Measurements from ENCODE around the gene STOX1.
"Not testable (repeated sequence)": the region's sequence is repeated elsewhere in the genome, so short reads cannot be mapped to it uniquely, and the experiment has no call there.

The STOX1 gene

DNA sequence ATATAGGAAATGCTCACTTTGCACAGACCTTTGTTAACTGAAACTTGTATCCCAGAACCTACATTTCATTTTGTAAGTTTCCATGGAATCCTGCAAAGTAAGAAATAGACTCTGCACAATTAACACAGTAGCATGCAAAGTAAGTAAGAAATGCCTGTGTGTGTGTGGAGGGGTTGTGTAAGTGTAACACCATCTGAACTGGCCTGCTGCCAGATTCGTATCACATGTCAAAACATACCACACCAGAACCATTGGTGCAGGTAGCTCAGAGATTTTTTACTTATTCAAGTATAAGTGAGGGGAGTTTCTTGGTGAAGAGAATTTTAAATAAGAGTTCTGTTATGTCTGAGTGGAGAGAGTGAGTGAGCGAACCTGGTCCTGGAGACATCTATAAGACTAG lies 110.8 kb downstream of the STOX1 start:
- peaks cover 83% of the 10 kb centered on the region for H3K36me3 ChIP-seq (ENCODE audit: insufficient read depth, low read length)
- 100% methylated on average over 1 of the region's 2 CpGs for WGBS

DNA sequence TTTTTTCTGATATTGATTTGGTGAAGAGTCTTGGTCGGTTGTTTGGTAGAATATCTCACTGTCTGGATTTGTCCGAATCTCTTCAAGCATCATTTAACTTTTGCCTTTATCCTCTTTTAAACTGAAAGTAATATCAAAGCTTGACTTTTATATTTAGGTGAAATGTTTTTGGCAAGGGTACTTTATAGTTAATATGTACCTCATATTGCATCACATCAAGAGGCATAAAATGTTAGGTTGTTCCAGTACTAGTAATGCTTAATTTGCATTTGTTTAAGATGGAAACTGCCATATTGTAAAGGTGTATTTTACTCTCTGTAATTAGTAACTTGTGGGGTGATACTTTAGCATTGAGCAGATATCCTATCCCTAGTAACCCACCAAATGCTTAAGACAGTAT lies 111.6 kb downstream of the STOX1 start:
- no CpG with 5 or more reads among the region's 2 CpGs for WGBS
- H3K36me3 ChIP-seq (ENCODE audit: insufficient read depth, low read length): peaks cover 84% of the 10 kb centered on the region
- H3K9ac ChIP-seq (ENCODE audit: low read depth, low read length): no peak overlapping the region
- H3K27me3 ChIP-seq (ENCODE audit: insufficient read depth, low read length): no peaks in the 10 kb centered on the region
- no peaks in the 10 kb centered on the region for H3K9me3 ChIP-seq (ENCODE audit: insufficient read depth, low read depth, low read length)
- H3K4me1 ChIP-seq (ENCODE audit: insufficient read depth, low read length): no peaks in the 10 kb centered on the region
- H3K4me3 ChIP-seq (ENCODE audit: low read length): no peak overlapping the region
- no peak overlapping the region for H3K27ac ChIP-seq (ENCODE audit: low read depth, low read length)

More for the DNA sequence above, 110.8 kb downstream of the STOX1 start:
- H3K27me3 ChIP-seq (ENCODE audit: insufficient read depth, low read length): no peaks in the 10 kb centered on the region
- no peaks in the 10 kb centered on the region for H3K4me1 ChIP-seq (ENCODE audit: insufficient read depth, low read length)
- no peak overlapping the region for H3K27ac ChIP-seq (ENCODE audit: low read depth, low read length)
- no peak overlapping the region for H3K9ac ChIP-seq (ENCODE audit: low read depth, low read length)
- H3K9me3 ChIP-seq (ENCODE audit: insufficient read depth, low read depth, low read length): no peaks in the 10 kb centered on the region
- H3K4me3 ChIP-seq (ENCODE audit: low read length): no peak overlapping the region

DNA sequence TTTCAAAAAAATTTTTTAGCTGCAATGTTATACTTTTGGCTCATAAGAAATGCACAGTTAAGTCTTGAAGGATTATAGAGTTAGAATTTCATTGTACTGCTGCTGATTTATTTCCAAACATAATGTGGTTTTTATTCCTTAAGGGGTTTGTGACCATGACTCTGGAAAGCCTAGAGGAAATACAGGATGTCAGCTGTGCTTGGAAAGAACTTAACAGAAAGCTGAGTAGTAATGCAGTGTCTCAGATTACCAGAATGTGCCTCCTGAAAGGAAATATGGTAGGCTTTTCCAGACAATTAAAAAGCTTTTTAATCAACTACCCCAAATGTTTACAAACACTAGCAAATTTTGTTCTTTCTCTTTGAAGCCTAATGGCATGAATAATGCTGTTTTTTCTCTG lies 113.6 kb downstream of the STOX1 start:
- not testable (repeated sequence) for H3K27me3 ChIP-seq (ENCODE audit: insufficient read depth, low read length); H3K9ac ChIP-seq (ENCODE audit: low read depth, low read length); H3K4me1 ChIP-seq (ENCODE audit: insufficient read depth, low read length); H3K9me3 ChIP-seq (ENCODE audit: insufficient read depth, low read depth, low read length); H3K27ac ChIP-seq (ENCODE audit: low read depth, low read length); H3K4me3 ChIP-seq (ENCODE audit: low read length)
- peaks cover 83% of the 10 kb centered on the region for H3K36me3 ChIP-seq (ENCODE audit: insufficient read depth, low read length)
